ENCODE data around the gene AGT.
"Not testable (repeated sequence)": the region's sequence is repeated elsewhere in the genome, so short reads cannot be mapped to it uniquely, and the experiment has no call there.

Gene AGT

GRCh38 chr1:230730977-230731376, 17.1 kb upstream of the AGT start:
- no peak overlapping the region for H3K4me3 ChIP-seq (replicated peaks in 1 of 2; ENCODE audit: low read depth in 2 of 2, low read length in 2 of 2)
- TF ChIP-seq, protein P1, sequence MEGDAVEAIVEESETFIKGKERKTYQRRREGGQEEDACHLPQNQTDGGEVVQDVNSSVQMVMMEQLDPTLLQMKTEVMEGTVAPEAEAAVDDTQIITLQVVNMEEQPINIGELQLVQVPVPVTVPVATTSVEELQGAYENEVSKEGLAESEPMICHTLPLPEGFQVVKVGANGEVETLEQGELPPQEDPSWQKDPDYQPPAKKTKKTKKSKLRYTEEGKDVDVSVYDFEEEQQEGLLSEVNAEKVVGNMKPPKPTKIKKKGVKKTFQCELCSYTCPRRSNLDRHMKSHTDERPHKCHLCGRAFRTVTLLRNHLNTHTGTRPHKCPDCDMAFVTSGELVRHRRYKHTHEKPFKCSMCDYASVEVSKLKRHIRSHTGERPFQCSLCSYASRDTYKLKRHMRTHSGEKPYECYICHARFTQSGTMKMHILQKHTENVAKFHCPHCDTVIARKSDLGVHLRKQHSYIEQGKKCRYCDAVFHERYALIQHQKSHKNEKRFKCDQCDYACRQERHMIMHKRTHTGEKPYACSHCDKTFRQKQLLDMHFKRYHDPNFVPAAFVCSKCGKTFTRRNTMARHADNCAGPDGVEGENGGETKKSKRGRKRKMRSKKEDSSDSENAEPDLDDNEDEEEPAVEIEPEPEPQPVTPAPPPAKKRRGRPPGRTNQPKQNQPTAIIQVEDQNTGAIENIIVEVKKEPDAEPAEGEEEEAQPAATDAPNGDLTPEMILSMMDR (IDR thresholded peaks at IDR 0.05; ENCODE audit: low read depth, low read length): no peak
- no peak for DNase-seq (ENCODE audit: low read depth in 2 of 2)

DNA sequence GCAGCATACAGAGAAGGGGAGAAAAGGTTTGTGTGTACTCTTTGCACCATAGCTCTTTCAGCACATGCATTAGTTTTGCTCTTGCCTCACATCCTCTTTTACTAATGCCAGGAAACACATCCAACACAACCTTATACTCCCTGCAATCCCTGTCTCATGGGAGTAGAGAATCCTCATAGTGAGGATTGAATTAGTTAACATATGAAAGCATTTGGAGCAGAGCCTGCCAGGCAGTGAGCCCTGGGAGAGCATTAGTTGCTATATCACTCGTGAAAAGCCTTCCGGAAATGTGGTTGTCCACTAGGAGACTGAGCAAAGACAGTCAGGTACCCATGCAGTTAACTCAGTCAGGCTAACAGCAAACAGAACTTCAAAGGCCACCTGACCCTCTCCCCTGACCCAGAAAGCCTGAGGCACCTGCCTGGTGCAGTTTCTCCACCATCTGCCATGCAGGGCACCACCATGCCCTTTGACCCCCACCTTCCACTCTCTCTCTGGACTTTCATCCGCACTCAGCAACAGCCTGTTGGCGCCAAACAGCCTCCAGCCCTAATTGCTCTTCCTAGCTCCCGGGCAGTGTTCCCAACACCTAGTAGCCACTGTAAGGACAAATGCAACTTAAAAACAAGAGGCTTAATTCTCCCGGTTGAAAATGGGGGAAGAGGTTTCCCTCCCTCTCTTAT, 14.9 kb upstream of the AGT start:
- peak in 1 of 2 donors; percentile 15 for DNase-seq (ENCODE audit: low read depth in 2 of 2)
- TF ChIP-seq, protein P1 (IDR thresholded peaks at IDR 0.05; ENCODE audit: low read depth, low read length): no peak
- no peak overlapping the region for H3K4me3 ChIP-seq (replicated peaks in 1 of 2; ENCODE audit: low read depth in 2 of 2, low read length in 2 of 2)

GRCh38 chr1:230725256-230726012, 11.5 kb upstream of the AGT start:
- TF ChIP-seq, protein P1 (IDR thresholded peaks at IDR 0.05; ENCODE audit: low read depth, low read length): no peak
- no peak overlapping the region for H3K4me3 ChIP-seq (replicated peaks in 1 of 2; ENCODE audit: low read depth in 2 of 2, low read length in 2 of 2)
- no peak for DNase-seq (ENCODE audit: low read depth in 2 of 2)

- not testable (repeated sequence) for DNase-seq (ENCODE audit: low read depth in 2 of 2); H3K4me3 ChIP-seq (replicated peaks in 1 of 2; ENCODE audit: low read depth in 2 of 2, low read length in 2 of 2)
Observed at GRCh38 chr1:230721849-230722522, 8.1 kb upstream of the AGT start.

GRCh38 chr1:230717251-230717650, 3.3 kb upstream of the AGT start:
- no peak overlapping the region for H3K4me3 ChIP-seq (replicated peaks in 1 of 2; ENCODE audit: low read depth in 2 of 2, low read length in 2 of 2)
- TF ChIP-seq, protein P1 (IDR thresholded peaks at IDR 0.05; ENCODE audit: low read depth, low read length): no peak
- DNase-seq (ENCODE audit: low read depth in 2 of 2): peak in 1 of 2 donors; percentile 4

- H3K4me3 ChIP-seq (replicated peaks in 1 of 2; ENCODE audit: low read depth in 2 of 2, low read length in 2 of 2); DNase-seq (ENCODE audit: low read depth in 2 of 2): not testable (repeated sequence)
Observed at GRCh38 chr1:230716453-230716852, 2.5 kb upstream of the AGT start.

DNA sequence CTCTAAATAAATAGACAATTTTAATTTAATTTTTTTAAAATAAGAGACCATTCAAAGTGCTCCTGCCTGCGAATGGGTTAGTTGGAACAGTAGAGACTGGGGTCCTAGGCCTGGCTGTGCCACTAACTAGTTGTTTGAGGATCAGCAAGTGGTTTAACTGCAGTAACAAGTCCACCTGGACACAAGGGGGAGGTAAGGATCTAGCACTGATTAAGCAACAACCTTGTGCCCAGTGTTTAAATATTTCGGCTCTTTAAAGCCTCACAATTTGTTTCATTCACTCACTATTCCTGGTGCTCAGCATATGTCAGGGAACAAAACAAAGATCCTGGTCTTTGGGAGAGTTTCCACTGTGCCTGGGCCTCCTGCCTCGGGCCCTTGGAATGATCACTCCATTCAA, 1.6 kb upstream of the AGT start:
- H3K4me3 ChIP-seq (replicated peaks in 1 of 2; ENCODE audit: low read depth in 2 of 2, low read length in 2 of 2): no peak overlapping the region
- TF ChIP-seq, protein P1 (IDR thresholded peaks at IDR 0.05; ENCODE audit: low read depth, low read length): no peak
- DNase-seq (ENCODE audit: low read depth in 2 of 2): no peak
